GM19372 (cell line): ENCODE data around the gene UBA1.

Source experiments
- ATAC-seq: cut with Tn5 transposase; IDR thresholded peaks from one replicate; pipeline ENCODE4 v1.9.1; 2021; ENCODE audit warnings: mild to moderate bottlenecking, low read depth, moderate library complexity; ENCODE audit not compliant: unreplicated experiment

UBA1 gene

DNA sequence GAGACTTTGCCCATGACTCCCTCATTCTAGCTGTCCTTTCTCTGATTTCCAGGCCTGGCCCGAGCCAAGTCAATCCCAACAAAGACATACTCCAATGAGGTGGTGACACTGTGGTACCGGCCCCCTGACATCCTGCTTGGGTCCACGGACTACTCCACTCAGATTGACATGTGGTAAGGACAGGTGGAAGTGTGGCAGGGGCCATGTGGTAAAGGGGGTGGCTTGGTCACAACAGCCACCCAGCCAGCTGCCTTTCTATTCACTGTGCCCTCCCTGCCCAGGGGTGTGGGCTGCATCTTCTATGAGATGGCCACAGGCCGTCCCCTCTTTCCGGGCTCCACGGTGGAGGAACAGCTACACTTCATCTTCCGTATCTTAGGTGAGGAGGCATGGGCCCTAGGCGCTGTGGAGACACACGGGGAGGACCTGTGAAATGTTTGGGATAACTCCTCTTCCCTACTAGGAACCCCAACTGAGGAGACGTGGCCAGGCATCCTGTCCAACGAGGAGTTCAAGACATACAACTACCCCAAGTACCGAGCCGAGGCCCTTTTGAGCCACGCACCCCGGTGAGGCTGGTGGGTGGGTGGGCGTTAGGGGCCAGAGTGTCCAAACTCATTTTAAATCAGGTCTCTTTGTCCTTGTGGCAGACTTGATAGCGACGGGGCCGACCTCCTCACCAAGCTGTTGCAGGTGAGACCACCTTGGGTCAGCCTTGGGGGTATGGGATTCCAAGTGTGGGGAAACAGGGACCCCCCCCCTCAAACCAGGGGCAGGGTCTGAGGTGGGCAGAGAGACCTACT, 33.1 kb downstream of the UBA1 start:
- no peak for ATAC-seq

GRCh38 chrX:47227334-47227583, 33.6 kb downstream of the UBA1 start:
- ATAC-seq = no peak

DNA sequence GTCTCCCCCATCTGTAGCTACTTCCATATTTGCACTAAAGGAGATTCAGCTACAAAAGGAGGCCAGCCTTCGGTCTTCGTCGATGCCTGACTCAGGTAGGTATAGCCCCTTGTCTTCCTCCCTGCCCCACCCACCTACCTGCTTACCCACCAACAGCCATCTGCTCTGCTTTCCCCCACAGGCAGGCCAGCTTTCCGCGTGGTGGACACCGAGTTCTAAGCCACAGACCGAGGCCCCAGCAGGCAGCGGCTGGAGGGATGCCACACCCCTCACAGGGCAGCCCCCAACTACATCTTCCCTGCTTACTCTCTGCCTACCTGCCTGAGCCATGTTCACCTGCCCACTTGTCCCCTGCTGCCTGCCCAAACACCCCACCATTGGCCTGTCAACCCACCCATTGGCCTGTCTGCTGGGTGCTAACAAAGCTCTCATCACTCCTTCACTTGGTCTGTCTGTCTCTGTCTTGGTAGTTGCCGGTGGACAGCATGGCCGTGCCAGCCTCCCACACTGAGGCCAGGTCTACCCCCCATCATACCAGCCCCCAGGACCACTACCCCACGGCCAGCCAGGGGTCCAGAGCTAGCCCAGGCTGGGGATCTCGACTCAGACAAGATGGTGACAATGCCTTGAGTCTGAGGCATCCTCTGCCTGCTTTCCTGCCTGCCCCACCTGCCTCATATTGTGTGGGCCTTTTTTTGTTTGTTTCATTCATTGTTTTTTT, 35.1 kb downstream of the UBA1 start:
- no peak for ATAC-seq

GRCh38 chrX:47229427-47229826, 35.8 kb downstream of the UBA1 start:
- no peak for ATAC-seq

DNA sequence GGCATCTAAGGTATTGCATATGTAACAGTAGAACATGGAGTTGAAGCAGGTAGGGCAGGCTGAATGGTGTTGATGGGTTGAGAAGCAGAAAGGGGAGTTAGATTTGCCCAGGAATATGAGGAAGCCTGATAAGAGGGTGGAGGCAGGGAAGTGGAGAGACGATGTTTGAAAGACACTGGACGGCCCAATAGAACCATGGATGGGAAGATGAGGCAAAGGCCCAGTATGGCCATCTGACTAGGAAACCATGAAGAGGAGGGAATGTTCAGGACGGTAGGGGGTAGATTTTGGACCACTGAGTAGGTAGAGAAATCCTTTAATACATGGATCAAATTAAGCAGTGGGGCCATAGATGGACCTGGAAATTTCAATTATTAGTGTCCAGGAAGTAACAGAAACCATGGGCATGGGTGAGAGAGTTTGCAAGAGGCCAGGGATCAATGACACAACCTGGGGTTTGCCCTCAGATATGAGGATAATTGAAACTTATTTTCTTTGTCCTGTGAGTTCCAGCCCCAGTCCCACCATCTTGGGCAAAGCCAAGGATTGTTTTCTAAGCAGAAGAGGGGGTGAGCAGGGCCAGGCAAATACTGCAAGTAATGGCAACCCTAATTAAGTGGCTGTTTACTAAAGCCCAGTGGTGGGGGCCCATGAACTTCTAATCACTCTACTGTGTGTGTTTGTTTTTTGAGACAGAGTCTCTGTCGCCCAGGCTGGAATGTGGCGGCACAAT, 36.7 kb downstream of the UBA1 start:
- ATAC-seq = no peak

- ATAC-seq = no peak
Observed at GRCh38 chrX:47231167-47231566, 37.5 kb downstream of the UBA1 start.

DNA sequence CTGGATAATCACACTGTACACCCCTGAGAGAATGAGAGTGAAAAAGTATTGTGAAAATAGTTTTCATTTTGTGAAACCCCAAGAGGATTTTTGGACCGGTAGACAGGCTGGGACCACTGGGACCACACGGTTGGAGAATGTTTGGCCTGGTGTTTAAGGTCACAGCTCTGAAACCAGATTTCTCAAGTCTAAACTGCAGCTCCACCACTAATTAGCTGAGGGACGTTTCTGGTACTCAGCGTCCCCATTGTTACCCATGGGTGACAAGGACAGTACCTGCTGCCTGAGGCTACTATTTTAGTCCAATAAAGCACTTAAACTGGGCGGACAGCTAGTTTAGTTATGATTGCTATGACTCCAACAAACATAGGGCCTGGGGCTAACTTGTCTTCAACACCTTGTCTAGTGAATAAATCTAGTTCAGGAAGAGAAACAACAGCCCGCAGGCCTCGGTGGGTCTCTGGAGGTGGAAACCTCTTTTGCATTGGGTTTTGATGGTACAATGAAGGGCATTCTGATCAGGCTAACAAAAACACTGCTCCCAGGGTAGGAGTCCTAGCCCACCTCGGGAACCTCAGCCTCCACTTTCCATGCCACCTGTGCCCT, 38.7 kb downstream of the UBA1 start:
- ATAC-seq = no peak

DNA sequence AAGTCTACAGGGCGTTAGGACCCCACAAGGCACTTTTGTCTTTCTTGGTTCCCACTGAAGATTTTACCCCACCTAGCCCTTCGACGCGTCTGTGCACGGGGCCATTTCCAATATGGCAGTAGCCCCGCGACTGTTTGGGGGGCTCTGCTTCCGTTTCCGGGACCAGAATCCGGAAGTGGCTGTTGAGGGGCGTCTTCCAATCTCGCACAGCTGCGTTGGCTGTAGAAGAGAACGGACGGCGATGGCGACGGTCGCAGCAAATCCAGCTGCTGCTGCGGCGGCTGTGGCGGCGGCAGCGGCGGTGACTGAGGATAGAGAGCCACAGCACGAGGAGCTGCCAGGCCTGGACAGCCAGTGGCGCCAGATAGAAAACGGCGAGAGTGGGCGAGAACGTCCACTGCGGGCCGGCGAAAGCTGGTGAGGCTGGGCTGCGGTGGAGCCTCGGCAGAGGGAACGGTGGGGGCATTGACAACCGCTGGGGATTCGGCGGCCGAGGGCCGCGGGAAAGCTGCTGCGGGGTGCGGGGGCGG, 39.2 kb downstream of the UBA1 start, which contains the start of gene USP11:
Gene USP11 (plus strand): TSS at position 207 of the 530 bp plus-strand sequence. CDS start 35 bp downstream, at position 242.
- ATAC-seq = peak; percentile 19

- ATAC-seq = peak; percentile 82
Observed at GRCh38 chrX:47233333-47234113, 39.9 kb downstream of the UBA1 start.

- no peak for ATAC-seq
Observed at GRCh38 chrX:47234583-47234982, 41.0 kb downstream of the UBA1 start.

DNA sequence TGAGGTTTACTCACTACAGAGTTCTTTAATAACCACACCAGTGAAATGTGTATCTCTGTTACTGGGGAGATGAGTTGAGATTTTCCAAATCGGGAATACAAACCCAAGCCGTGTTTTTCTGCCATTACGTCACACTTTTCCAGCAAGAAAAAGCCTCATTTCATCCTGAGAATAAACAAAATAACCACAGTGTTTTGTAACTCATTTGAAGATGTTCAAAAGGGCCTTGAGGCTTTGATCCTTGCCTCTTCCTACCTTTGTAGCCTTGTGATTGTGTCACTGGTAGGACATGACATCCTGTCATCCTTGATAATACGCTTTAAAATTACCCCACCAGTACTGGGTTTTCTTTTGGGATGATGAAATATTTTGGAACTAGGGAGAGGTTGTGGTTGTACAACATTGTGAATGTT, 42.1 kb downstream of the UBA1 start:
- no peak for ATAC-seq

GRCh38 chrX:47239199-47239598, 45.6 kb downstream of the UBA1 start:
- ATAC-seq = no peak

- no peak for ATAC-seq
Observed at GRCh38 chrX:47239898-47240545, 46.4 kb downstream of the UBA1 start.

- ATAC-seq = no peak
Observed at GRCh38 chrX:47240619-47241018, 47.0 kb downstream of the UBA1 start.

- ATAC-seq = no peak
Observed at GRCh38 chrX:47241201-47242011, 47.8 kb downstream of the UBA1 start.

DNA sequence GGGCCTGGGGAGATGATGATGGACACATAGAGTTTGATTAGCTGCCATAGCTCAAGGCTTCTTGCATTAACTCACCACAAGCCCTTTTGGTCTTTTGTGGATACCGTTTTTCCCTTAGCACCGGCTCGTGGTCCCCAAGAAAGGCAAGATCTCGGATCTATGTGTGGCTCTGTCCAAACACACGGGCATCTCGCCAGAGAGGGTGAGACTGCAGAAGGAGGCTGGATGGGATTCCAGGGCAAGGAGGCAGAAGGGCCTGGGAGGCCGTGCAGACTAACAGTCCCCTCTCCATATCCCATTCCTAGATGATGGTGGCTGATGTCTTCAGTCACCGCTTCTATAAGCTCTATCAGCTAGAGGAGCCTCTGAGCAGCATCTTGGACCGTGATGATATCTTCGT, 48.7 kb downstream of the UBA1 start:
- no peak for ATAC-seq

DNA sequence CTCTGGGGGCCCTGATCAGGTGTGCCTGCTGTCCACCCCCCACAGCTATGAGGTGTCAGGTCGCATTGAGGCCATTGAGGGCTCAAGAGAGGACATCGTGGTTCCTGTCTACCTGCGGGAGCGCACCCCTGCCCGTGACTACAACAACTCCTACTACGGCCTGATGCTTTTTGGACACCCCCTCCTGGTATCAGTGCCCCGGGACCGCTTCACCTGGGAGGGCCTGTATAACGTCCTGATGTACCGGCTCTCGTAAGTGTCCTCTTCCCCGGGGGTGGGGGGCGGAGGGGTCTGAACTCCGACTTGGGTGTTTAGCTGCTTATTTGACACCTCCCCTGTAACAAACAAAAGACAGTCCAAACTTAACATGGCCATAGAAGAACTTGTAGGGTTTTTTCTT, 49.7 kb downstream of the UBA1 start:
- ATAC-seq = no peak

DNA sequence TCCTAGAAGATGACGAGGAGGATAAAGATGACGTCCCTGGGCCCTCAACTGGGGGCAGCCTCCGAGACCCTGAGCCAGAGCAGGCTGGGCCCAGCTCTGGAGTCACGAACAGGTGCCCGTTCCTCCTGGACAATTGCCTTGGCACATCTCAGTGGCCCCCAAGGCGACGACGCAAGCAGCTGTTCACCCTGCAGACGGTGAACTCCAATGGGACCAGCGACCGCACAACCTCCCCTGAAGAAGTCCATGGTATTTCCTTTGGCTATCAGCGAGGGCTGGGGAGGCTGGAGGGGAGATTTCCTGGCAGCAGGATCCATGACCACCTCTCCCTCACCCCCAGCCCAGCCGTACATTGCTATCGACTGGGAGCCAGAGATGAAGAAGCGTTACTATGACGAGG, 51.0 kb downstream of the UBA1 start:
- no peak for ATAC-seq

GRCh38 chrX:47245156-47245555, 51.5 kb downstream of the UBA1 start:
- no peak for ATAC-seq
